ENCODE measurements around the gene DACT3.
A peak's percentile ranks its signal among the peaks of the same experiment; 100 is the strongest.

Gene DACT3

GRCh38 chr19:46661020-46661731 is at the start of gene DACT3:
TSS of gene DACT3 (minus strand) at chr19:46661182. CDS start at chr19:46661064, 118 bp downstream.
- DNase-seq: peak; percentile 100

- no peak for DNase-seq
These were observed 49.7 kb upstream of the DACT3 start for GRCh38 chr19:46710687-46711086.

- peak; percentile 94 to 95 for DNase-seq
These were observed 43.5 kb upstream of the DACT3 start for GRCh38 chr19:46704379-46705076.

- DNase-seq: no peak
These were observed 39.7 kb upstream of the DACT3 start for GRCh38 chr19:46700704-46701103.

GRCh38 chr19:46698395-46699321 is 37.7 kb upstream of the DACT3 start:
- no peak for DNase-seq

- DNase-seq: peak in 1 of 2 donors; percentile 31
These were observed 36.4 kb upstream of the DACT3 start for GRCh38 chr19:46697204-46697960.

GRCh38 chr19:46696866-46697203 is 35.9 kb upstream of the DACT3 start:
- DNase-seq: no peak

GRCh38 chr19:46696052-46696451 is 35.1 kb upstream of the DACT3 start:
- no peak for DNase-seq

- DNase-seq: no peak
These were observed 32.8 kb upstream of the DACT3 start for GRCh38 chr19:46693760-46694159.

- no peak for DNase-seq
These were observed 32.1 kb upstream of the DACT3 start for GRCh38 chr19:46692918-46693722.

- no peak for DNase-seq
These were observed 31.0 kb upstream of the DACT3 start for GRCh38 chr19:46691948-46692347.

GRCh38 chr19:46691104-46691503 is 30.1 kb upstream of the DACT3 start:
- DNase-seq: no peak

- DNase-seq: no peak
These were observed 28.4 kb upstream of the DACT3 start for GRCh38 chr19:46689358-46689757.

- no peak for DNase-seq
These were observed 26.6 kb upstream of the DACT3 start for GRCh38 chr19:46687438-46688145.

GRCh38 chr19:46685189-46685588 is 24.2 kb upstream of the DACT3 start:
- DNase-seq: no peak

GRCh38 chr19:46678110-46678732 is 17.2 kb upstream of the DACT3 start:
- DNase-seq: peak; percentile 65 to 72

- DNase-seq: no peak
These were observed 13.6 kb upstream of the DACT3 start for GRCh38 chr19:46674416-46675178.

GRCh38 chr19:46670813-46671212 is 9.8 kb upstream of the DACT3 start:
- DNase-seq: no peak

GRCh38 chr19:46668662-46669061 is 7.7 kb upstream of the DACT3 start:
- DNase-seq: no peak

- DNase-seq: no peak
These were observed 4.1 kb upstream of the DACT3 start for GRCh38 chr19:46665072-46665471.

Measured in stimulated activated CD4-positive, alpha-beta T cell treated with anti-CD3 and anti-CD28 coated beads, Interleukin-2, amount 100 ng/mL, for 24 hours (primary cell).